HG03039 (cell line): ENCODE measurements around the gene AGBL5.
A peak's percentile ranks its signal among the peaks of the same experiment; 100 is the strongest.
"Not testable (repeated sequence)": the region's sequence is repeated elsewhere in the genome, so short reads cannot be mapped to it uniquely, and the experiment has no call there.

Experiments
- ATAC-seq: cut with Tn5 transposase; IDR thresholded peaks from one replicate; pipeline ENCODE4 v1.9.1; 2021; ENCODE audit warnings: mild to moderate bottlenecking, moderate library complexity; ENCODE audit not compliant: unreplicated experiment

The AGBL5 gene

GRCh38 chr2:27051902-27052645 lies 606 bp downstream of the AGBL5 start:
- ATAC-seq, result peak; percentile 1

- no peak for ATAC-seq
These were observed 1.9 kb downstream of the AGBL5 start for GRCh38 chr2:27053321-27053720.

GRCh38 chr2:27053776-27054175 lies 2.3 kb downstream of the AGBL5 start:
- no peak for ATAC-seq

GRCh38 chr2:27054721-27055120 lies 3.3 kb downstream of the AGBL5 start:
- no peak for ATAC-seq

- no peak for ATAC-seq
These were observed 5.7 kb downstream of the AGBL5 start for GRCh38 chr2:27057184-27057583.

- no peak for ATAC-seq
These were observed 6.7 kb downstream of the AGBL5 start for GRCh38 chr2:27058210-27058609.

GRCh38 chr2:27059141-27059820 lies 7.8 kb downstream of the AGBL5 start:
- ATAC-seq, result no peak

- ATAC-seq, result no peak
These were observed 8.9 kb downstream of the AGBL5 start for GRCh38 chr2:27060323-27060722.

GRCh38 chr2:27065128-27065527 lies 13.7 kb downstream of the AGBL5 start:
- ATAC-seq, result no peak

- ATAC-seq, result no peak
These were observed 15.9 kb downstream of the AGBL5 start for GRCh38 chr2:27067385-27067784.

GRCh38 chr2:27069436-27069835 lies 18.0 kb downstream of the AGBL5 start:
- ATAC-seq, result no peak

GRCh38 chr2:27069961-27070618 lies 18.6 kb downstream of the AGBL5 start:
- no peak for ATAC-seq

GRCh38 chr2:27070653-27071276 lies 19.3 kb downstream of the AGBL5 start:
- no peak for ATAC-seq

- peak; percentile 75 for ATAC-seq
These were observed 20.0 kb downstream of the AGBL5 start, which contains the start of gene OST4 for GRCh38 chr2:27071277-27071989. Gene OST4, minus strand, starts transcription at chr2:27071654.

GRCh38 chr2:27071990-27072830 lies 20.7 kb downstream of the AGBL5 start:
- peak; percentile 23 for ATAC-seq

GRCh38 chr2:27072920-27073319 lies 21.5 kb downstream of the AGBL5 start:
- ATAC-seq, result no peak

GRCh38 chr2:27073782-27074181 lies 22.3 kb downstream of the AGBL5 start:
- no peak for ATAC-seq

GRCh38 chr2:27074738-27075565 lies 23.5 kb downstream of the AGBL5 start:
- no peak for ATAC-seq

GRCh38 chr2:27075566-27075871 lies 24.1 kb downstream of the AGBL5 start:
- ATAC-seq, result not testable (repeated sequence)
